ENCODE results near the gene MCTP1.

GRCh38 chr5:95022967-95023695 lies 261.8 kb downstream of the MCTP1 start:
- TF ChIP-seq THRA (IDR thresholded peaks at IDR 0.05): no peak
- TF ChIP-seq CTCF (IDR thresholded peaks at IDR 0.05 in 2 of 3, conservative IDR thresholded peaks at IDR 0.05 in 1 of 3; ENCODE audit: insufficient read depth in 2 of 3, low read depth in 1 of 3, low read length in 3 of 3): no peak
- TF ChIP-seq ZBTB9 (CRISPR knock-in tag; IDR thresholded peaks at IDR 0.05): no peak
- no peak for TF ChIP-seq PRDM10 (IDR thresholded peaks at IDR 0.05; ENCODE audit: partially characterized antibody)
- TF ChIP-seq LEF1 (IDR thresholded peaks at IDR 0.05): no peak
- no peak for TF ChIP-seq ZBTB40 (IDR thresholded peaks at IDR 0.05)
- TF ChIP-seq ZBTB40 (CRISPR knock-in tag; IDR thresholded peaks at IDR 0.05): no peak
- TF ChIP-seq POLR2A (conservative IDR thresholded peaks at IDR 0.05): no peak
- TF ChIP-seq ELF4 (CRISPR knock-in tag; IDR thresholded peaks at IDR 0.05): no peak
- no peak for TF ChIP-seq ZNF282 (CRISPR knock-in tag; IDR thresholded peaks at IDR 0.05)
- no peak for TF ChIP-seq NFYB (IDR thresholded peaks at IDR 0.05; ENCODE audit: extremely low read depth, insufficient read length)
